ENCODE results near the gene RGS14.
A peak's percentile ranks its signal among the peaks of the same experiment; 100 is the strongest.
"Not testable (repeated sequence)": the region's sequence is repeated elsewhere in the genome, so short reads cannot be mapped to it uniquely, and the experiment has no call there.

The RGS14 gene

DNA sequence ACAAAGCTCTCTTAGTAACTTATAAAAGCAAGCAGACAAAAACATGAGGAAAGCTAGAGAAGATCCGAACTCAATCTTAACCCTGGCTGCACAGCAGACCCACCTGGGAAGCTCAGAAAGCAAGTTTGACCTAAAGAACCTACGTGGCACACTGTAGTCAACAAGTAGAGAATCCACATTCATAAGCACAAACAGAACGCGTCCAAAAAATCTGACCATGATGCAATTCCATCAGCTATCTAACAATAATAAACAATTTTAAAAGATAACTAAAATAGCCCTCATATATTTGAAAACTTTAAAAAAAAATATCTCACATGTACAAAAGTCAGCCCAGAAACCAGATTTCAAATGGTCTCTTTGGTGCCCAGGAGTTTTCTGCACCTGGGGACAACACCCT is 10.9 kb upstream of the RGS14 start:
- DNase-seq (ENCODE audit: low spot score): no peak

DNA sequence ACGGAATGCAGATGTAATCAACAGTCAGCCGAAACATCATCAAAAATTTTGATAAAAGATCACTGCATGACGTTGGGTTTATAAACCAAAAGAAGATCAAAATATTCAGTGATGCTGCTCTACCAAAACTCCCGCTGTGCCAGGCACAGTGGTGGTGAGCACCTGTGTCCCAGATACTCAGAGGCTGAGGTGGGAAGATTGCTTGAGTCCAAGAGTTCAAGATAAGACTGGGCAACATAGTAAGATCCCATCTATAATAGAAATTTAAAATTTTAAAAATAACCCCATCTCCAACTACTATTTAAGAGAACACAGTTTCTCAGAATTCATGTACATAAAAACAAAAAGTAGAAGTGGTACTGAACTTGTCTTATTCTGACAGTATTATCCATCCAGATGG is 10.0 kb upstream of the RGS14 start:
- no peak for DNase-seq (ENCODE audit: low spot score)

DNA sequence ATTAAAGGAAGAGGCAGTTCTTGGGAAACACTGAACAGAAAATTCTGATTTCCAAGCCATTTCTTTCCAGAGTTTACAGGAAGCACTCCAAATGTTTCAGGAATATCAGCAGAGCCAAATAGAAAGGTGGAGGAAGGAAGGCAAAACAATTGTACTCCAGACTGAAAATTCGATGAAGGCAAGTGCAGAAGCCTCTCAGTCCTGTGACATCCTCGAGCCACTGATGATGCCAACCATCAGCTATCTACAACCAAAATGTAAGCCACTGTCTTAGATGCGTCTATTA is 8.4 kb upstream of the RGS14 start:
- DNase-seq (ENCODE audit: low spot score): no peak

DNA sequence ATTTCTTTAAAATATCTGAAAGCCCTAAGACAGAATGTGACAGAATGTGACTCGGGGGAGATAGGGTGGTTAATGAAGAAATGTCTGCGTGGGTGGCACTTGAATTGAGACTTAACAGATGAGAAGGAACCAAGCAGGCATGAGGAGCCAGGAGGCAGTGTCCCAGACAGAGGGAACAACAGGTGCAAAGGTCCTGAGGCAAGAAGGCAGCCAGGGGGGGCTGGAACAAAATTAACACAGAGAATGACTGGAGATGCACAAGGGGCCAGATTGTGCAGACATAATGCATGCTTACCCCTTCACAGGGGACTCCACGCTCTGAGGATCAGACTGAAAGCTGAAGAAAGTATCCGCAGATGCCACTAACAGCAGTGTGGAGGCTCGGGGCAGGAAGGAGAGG is 8.0 kb upstream of the RGS14 start:
- DNase-seq (ENCODE audit: low spot score): no peak

DNA sequence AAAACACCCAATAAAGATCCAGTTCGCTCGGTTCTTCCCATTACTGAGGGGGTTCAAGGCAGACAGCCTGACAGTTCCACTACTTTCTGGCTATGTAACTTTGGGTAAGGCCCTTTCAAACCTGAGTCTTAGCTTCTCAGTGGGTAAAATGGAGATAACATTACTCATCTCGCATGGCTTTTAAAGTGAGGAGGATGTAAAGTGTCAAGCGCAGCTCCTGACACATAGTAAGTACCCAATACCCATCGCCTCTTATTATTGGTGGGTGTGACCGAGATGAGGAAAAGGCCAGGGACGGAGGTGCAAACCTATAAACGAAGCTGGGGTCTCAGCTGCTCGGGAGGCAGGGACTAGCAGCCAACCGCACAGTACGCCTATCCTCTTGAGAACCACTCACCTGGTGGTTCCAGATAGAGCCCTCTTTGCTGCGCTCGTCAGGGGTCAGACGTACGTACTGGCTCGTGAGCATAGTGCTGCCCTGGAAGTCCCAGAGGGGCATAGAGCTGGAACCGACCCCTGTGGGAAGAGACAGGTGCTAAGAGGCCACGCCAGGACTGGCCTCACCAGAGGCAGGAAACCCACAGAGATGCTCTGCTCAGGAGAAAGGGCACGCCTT is 6.8 kb upstream of the RGS14 start:
- peak; percentile 6 for DNase-seq (ENCODE audit: low spot score)

DNA sequence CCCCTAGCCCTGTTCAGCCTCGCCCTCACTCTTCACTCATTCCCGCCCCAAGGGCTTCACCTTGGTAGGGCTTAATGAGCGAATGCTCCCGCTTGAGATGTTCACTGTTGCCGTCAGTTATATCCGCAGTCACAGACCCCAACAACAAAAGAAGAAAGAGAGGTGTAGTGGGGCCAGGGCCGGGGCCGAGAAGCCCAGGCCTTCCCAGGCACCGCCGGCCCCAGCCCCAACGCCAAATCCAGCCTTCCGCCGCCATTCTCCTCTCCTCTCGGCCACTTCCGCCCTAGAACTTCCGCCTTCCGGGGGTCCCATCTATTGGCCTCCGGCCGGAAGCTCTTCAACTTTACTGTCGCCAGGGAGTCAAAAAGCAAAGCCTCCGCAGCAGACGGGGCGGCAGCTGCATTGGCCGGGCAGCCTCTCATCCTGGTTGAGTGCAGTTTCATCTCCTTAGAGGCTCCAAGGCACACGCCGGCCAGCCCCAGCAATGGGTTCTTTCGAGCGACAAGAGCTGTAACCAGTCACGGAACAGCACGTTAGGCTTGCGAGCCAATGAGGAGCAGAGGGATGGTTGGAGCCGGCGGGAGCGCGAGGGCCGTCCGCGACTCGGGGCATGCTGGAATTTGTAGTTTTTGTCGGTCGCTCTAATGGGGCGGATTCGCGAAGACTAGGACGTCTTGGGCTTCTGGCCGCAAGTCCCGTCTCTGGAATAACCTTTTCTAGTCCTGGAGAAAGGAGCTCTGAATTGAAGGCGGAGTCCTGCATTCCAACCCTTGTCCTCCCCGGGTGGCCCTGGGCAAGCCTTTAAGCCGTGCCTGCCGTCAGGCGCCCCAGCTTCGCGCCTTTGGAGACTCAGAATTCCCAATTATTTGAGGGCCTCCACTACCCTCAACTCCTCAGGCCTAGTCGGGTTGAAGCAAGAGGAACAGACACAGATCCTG is 6.1 kb upstream of the RGS14 start, which contains the start of gene LMAN2:
Gene LMAN2, minus strand, starts transcription at position 277 of the 938 bp plus-strand sequence. Its CDS starts 21 bp downstream, at position 256.
- peak; percentile 95 for DNase-seq (ENCODE audit: low spot score)

DNA sequence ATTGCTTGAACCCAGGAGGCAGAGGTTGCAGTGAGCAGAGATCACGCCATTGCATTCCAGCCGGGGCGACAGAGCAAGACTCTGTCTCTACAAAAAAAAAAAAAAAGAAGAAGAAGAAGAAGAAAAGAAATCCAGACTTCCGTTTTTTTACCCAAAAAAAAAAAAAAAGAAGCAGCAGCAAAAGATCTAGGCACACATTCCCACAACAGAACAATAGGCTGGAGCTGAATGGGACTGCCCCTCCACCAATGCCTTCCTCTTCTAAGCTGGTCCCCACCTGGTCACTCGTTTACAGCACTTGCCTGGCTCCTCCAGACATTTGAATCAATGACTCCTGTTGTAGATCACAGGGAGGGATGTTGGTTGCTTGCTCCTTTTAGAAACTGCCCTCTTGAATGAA is 4.6 kb upstream of the RGS14 start:
- DNase-seq (ENCODE audit: low spot score): no peak

DNA sequence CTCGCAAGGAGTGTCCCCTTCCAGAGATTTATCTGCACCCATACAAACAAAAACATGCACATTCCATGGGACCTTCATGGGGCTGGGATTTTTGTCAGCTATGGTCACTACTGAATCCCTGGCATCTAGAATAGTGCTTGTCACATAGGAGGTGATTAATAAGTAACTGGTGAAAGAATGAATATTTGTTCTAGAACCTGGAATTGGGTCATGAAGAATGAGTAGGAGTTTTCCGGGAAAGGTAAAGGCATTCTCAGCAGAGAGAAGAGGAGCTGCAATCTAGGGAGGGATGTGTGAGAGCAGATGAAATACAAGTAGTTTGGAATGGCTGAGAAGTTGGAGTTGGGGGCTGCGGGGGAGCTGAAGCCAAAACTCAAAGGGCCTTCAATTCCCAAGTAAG is 3.5 kb upstream of the RGS14 start:
- DNase-seq (ENCODE audit: low spot score): peak; percentile 9

DNA sequence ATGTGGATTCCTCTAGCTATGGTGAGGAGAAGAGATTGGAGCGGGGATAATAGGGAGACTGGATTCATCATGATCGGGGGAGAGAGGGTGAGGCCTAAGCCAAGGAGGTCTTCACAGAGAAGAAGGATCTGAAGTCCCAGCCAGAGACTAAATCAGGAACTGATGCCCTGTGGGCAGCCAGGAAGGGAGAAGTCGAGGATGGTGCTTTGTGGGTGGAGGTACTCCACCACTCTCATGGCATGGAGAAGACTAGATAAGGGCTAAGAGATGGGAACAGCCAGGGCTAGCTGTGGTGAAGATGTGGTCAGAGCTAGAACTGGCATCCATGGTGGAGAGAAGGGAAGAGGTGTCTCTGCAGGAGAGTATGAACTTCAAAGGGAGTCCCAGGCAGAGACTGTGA is 3.0 kb upstream of the RGS14 start:
- DNase-seq (ENCODE audit: low spot score): no peak

DNA sequence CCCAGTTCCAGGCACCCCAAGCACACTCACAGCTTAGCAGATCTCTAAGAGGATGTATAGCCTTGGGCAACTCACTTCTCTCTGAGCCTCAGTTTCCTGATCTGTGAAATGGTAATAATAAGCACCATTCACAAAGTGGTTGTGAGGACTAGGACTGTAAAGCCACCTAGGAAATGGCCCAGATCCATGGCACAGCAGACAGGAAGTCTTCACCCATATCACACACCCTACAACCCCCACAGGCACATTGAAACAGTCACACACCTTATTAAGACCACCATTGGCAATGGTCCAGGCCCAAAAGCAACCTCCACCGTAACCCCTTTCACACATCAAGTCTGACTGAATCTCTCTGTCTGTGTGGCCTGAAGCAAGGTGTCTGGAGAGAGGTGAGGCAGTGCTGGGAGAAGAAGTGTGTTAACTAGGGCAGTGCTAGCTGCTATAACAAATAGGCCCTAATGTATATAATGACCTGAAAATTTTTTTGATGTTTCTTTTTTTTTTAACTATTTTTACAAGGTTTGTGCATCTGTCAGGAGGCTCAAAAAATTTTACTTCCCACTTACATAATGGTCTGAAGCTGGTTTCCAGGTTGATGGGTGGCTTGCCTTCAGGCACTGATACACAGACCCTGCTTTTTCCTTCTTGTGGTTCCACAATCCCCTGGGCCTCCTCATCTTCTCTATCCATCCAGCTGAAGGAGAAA is 2.4 kb upstream of the RGS14 start:
- no peak for DNase-seq (ENCODE audit: low spot score)

DNA sequence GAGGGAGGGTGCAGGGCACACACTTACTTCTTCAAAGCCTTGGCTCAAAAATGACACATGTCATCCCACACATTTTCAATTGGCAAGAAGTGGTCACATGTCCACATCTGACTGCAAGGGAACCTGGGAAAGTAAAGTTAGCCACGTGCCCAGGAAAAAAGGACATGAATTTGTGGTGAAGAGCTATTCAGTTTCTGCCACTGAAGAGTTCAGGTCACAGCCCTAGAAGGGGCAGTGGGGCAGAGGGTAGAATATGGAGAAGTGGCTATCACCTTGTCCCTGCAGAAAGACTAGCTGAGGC is 1.9 kb upstream of the RGS14 start:
- no peak for DNase-seq (ENCODE audit: low spot score)

DNA sequence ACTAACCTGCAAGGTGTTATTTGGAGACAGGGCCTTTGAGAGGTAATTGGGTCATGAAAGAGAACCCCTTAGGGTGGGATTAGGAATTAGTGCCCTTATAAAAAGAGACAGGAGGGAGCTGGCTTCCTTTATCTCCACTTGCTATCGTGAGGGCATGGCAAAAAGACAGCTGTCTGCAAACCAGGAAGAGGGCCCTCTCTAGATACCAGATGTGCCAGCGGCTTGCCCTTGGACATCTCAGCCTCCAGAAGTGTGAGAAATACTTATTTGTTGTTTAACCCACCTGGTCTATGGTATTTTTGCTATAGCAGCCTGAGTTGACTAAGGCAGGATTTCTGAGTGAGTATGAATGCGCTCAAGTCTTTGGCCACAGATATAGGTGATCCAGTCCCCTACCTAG is 978 bp upstream of the RGS14 start:
- DNase-seq (ENCODE audit: low spot score): no peak

DNA sequence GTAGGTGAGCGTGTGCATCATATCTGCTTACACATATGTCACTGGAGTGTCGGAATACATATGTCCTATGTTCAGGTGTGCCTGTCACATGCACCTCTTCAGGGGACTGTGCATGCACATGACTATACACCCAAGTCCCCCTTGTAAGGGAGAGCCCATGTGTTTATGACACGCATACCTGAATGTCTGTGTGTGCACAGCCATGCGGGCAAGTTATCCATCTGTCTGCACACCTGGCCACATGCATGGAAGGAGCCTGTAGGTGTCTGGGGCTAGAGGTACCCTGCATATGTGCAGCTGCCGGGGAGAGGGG is 622 bp upstream of the RGS14 start:
- no peak for DNase-seq (ENCODE audit: low spot score)

DNA sequence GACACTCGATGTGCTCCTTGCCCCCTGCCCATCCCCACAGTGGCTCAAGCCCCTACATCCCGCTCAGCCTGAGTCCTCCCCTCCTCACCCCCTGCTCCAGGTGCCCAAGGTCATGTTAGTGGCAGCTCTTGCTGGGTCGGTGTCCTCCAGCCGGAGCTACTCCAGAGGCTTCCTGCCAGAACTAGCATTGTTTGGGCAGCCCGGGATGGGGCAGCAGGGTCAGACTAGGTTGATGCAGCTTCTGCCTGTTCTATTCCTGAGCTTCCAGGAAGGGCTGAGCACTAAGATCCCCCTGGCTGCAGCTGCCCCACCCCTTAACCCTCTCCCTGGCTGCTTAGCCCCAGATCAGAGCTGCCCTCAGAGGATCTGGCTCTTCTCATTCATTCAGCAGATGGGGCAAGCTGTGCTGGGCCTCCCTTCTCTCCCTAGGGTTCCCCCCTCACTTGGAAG is 671 bp downstream of the RGS14 start:
- no peak for DNase-seq (ENCODE audit: low spot score)

DNA sequence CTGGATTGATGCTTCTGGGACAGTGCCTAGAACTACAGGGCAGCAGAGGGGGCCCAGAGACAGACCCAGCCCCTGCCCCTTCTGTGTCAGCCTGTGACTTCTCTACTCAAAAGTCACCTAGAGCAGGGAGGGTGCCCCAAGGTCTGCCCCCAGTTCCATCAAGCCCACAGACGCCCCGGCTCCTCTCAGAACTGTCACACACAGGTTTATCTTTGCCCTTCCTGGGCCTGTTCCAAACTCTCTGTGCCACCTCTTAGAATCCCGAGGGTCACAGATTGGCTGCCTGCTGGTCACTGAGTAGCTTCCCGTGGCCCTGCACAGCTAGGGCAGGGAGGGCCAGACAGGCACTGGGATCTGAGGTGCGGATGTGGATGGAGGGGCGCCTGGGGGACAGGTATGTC is 1.7 kb downstream of the RGS14 start:
- DNase-seq (ENCODE audit: low spot score): no peak

DNA sequence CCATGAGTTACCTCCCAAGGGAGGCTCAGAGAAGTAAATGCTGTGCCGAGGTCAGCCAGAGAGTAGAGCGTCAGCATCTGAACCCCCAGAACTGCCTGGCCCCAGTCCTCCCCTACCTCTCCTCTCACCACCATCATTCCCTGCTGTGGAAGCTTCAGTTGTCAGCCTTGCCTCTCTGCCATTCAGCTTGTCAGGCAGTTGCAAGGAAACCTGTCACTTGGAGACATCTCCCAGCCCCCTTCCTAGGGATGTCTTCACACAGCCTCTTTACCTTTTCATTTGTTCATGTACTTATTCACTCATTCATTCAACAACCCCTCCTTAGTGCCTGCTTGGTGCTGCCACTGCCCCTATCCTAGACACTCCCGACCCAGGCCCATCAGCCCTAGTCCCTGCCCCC is 2.1 kb downstream of the RGS14 start:
- no peak for DNase-seq (ENCODE audit: low spot score)

DNA sequence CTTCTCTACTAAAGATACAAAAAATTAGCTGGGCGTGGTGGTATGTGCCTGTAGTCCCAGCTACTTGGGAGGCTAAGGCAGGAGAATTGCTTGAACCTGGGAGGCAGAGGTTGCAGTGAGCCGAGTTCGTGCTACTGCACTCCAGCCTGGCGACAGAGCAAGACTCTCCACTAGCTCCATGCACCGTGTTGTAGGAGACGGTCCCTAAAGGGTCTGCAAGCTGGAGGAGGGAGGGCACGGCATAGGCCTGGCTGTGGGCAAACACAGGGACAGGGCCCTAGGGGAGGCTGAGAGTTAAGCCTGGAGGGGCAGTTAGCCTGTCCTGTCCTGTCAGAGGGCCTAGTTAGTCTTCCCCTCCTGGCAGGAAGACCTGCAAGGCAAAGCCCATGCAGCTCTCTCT is 3.0 kb downstream of the RGS14 start:
- not testable (repeated sequence) for DNase-seq (ENCODE audit: low spot score)

DNA sequence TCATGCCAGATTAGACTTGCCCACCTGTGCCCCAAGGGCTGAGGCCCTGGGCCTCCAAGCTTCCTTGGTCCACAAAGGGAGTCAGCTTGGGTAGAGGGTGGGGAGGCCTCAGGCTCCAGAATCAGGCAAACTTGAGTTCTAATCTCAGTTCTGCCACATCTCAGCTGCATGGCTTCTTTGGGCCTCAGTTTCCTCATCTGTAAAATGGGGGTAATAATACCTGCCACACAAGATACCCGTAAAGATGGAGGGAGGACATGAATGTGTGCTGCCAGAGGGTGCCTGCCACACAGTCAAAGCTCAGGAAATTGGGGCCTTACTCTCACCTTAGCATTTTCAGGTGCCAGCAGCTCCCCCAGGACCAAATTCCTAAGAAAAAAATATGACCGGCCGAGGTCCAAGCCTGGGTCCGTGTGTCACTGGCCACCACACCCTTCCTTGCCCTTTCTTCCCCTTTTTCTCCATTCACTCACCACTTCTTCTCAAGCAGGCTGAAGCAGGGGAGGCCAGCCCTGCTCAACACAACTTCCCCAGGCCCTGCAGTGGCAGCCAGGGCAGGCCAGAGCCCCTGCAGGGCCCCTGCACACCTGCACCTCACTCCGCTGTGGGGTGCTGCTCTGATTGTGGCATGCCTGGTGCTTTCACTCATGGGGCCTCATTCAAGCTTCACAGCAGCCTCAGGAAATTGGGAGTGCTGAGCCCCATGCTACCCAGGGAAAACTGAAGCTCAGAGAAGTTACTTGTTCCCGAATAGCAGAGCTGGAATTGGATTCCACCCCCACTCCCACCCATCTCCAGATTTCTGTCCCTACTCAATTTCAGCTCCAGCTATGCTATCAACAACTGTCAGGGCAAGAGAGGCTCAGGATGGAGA is 3.9 kb downstream of the RGS14 start:
- DNase-seq (ENCODE audit: low spot score): no peak

DNA sequence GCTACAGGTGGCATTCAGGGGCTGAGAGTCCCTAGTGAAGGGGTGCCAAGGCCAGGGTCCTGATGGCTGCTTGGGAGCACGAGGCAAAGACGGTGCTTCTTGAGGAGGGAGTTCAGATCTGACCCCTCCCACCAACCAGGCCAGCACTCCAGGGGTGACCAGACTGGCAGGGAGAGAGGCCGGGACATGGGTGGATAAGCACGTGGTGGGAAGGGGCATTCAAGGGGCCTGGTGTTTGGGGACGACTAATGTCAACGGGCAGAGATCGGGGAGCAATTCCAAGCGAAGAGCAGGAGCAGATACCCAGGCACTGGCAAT is 4.5 kb downstream of the RGS14 start:
- DNase-seq (ENCODE audit: low spot score): no peak

DNA sequence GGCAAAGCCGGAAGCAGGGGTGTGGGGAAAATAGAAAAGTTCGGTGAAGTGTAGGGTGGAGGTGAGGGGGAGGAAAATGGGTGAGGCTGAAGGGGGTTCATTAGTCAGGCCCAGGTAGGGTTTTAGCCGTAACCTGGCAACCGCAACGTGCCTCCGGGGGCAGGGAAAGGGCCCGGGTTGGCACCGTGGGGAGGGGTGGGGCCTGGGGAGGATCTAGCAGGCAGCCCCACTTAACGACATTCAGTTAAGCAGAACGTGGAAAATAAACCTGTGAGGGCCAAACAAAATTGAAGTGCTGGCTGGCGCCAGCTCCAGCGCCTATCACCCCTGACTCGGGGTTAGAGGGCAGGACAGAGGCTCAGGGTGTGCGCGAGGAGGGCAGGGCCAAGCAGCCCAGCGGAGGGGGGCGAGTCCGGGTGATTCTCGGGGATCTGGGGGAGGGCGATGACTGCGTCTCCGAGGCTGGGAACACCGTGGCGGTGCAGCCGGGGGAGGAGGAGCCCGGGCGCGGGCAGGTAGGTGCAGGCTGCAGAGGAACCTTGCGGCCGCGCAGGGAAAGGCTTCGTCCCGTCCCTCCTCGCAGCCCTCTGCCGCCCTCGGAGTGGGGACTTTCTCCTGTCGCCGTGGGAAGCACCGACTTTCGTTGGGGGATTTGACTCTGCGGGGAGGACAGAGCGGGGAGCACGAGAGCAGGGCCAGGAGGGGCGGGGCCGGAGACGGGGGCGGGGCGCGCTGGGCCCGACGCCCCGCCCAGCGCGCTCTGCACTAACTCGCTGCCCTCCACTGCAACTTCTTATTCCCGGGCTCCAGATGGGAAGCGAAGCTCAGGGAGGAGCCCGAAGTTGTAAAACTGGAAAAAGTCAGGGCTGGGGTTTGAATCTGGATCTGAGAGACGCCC is 5.1 kb downstream of the RGS14 start:
- peak; percentile 54 for DNase-seq (ENCODE audit: low spot score)

DNA sequence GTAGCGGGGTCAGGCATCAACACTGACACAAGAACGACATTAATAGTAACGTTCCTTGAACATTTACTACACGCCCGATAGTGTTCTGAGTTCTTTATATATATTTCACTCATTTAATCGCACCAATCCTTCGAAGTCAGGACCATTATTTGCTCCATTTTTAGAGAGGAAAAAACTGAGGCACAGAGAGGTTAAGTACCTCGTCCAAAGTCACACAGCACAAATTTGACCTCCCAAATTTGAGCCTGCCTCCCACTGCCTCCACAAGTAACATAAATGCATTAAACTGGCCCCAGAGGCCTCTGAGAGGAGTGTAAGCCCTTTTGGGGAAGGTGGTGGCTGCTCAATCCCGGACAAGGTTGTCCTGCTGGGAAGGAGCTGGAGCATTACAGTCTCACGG is 5.8 kb downstream of the RGS14 start:
- no peak for DNase-seq (ENCODE audit: low spot score)

All from kidney tubule cell (primary cell).